ENCODE data around the gene GLT8D2. TPM values are rescaled to one million over a fixed set of nuclear protein-coding genes. Genes with fewer than 3 reads are reported as not detected.

Gene GLT8D2
- total RNA-seq, result under 1 TPM in 1 of 2 experiments, not detected in 1; 0.43 TPM

DNA sequence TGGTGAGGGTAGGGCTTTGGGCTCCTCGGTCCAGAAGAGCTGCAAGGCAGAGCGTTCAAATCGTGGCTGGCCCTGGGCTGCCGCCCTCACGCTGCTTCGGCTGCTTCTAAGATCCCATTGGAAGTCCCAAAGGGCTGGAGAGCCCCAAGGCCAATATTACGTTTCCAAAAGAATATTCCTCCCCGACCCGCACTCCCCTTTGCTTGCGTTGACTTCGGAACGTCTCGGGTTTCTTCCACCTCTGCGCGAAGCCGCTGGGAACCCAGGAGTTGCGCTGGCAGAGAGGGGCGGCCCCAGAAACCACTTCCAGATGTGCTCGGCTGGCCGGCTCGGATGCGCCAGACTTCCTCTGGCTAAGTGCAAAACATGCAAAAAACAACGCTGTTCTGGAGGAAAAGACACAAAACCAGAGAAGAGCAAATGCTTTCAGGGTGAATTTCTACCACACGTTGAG lies at the start of gene GLT8D2:
Gene GLT8D2, minus strand, starts transcription at position 285 of the 454 bp plus-strand sequence. CDS start 30,539 bp downstream, outside the sequence.
- Mint-ChIP-seq H3K4me3 (peak within 1 kb of the TSS; percentile 52), H3K4me1 (peaks cover 5% of the 10 kb centered on the region), H3K27me3 (peaks cover 54% of the 10 kb centered on the region), H3K27ac (no peak within 1 kb of the TSS), H3K9me3 (no peaks in the 10 kb centered on the region), H3K36me3 (no peaks in the 10 kb centered on the region)
- DNase-seq, result peak; percentile 7

DNA sequence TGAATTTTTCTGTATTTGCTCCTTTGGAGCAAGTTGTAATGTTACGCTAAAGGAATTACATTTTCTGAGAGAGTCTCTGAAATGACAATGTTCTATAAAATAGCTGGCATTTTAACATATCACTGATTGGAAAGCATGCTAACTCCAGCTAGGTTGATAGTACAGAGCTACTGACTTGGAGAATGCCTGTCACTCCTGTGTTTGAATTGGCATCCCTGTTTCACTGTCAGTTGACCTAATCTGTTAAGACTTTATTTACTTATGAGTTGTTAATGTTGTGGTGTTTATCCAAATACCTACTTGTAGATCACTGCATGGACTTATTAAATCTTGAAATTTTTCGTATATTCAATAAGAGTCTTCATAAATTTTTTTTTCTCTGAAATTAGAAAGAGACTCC lies 48.0 kb upstream of the GLT8D2 start:
- H3K27ac Mint-ChIP-seq, result no peak overlapping the region
- H3K9me3 Mint-ChIP-seq, result no peaks in the 10 kb centered on the region
- peaks cover 2% of the 10 kb centered on the region for H3K4me1 Mint-ChIP-seq
- DNase-seq, result no peak
- no peak overlapping the region for H3K4me3 Mint-ChIP-seq
- H3K36me3 Mint-ChIP-seq, result peaks cover 10% of the 10 kb centered on the region
- H3K27me3 Mint-ChIP-seq, result no peaks in the 10 kb centered on the region

- Mint-ChIP-seq H3K27me3 (no peaks in the 10 kb centered on the region), H3K4me1 (peaks cover 2% of the 10 kb centered on the region), H3K36me3 (peaks cover 10% of the 10 kb centered on the region), H3K4me3 (no peak overlapping the region), H3K9me3 (no peaks in the 10 kb centered on the region), H3K27ac (no peak overlapping the region)
- DNase-seq, result no peak
Measured at GRCh38 chr12:104095289-104095688, 45.3 kb upstream of the GLT8D2 start.

- H3K4me3 Mint-ChIP-seq, result no peak overlapping the region
- H3K27me3 Mint-ChIP-seq, result no peaks in the 10 kb centered on the region
- H3K27ac Mint-ChIP-seq, result no peak overlapping the region
- DNase-seq, result no peak
- peaks cover 2% of the 10 kb centered on the region for H3K4me1 Mint-ChIP-seq
- peaks cover 10% of the 10 kb centered on the region for H3K36me3 Mint-ChIP-seq
- H3K9me3 Mint-ChIP-seq, result no peaks in the 10 kb centered on the region
Measured at GRCh38 chr12:104094284-104094683, 44.3 kb upstream of the GLT8D2 start.

DNA sequence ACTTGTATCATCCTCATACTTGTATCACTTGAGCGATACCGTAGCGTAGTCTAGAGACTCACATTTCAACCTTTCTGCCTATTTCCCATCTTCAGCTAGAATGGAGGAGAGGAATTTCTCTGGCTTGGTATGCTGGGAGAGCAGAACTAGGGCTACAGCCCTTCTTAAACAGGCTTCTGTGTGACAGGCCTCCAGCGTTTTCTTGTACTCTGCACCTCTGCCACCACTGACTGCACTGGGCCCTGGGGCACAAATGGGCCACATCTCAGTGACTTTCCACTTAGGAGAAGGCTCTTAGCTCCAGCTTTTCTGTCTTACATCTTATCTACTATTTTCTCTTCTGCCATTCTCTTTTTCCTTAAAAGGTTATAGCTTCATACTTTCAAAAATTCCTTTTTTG lies 41.1 kb upstream of the GLT8D2 start:
- H3K27ac Mint-ChIP-seq, result no peak overlapping the region
- H3K27me3 Mint-ChIP-seq, result no peaks in the 10 kb centered on the region
- H3K4me3 Mint-ChIP-seq, result no peak overlapping the region
- DNase-seq, result no peak
- peaks cover 2% of the 10 kb centered on the region for H3K4me1 Mint-ChIP-seq
- H3K36me3 Mint-ChIP-seq, result peaks cover 5% of the 10 kb centered on the region
- H3K9me3 Mint-ChIP-seq, result no peaks in the 10 kb centered on the region

DNA sequence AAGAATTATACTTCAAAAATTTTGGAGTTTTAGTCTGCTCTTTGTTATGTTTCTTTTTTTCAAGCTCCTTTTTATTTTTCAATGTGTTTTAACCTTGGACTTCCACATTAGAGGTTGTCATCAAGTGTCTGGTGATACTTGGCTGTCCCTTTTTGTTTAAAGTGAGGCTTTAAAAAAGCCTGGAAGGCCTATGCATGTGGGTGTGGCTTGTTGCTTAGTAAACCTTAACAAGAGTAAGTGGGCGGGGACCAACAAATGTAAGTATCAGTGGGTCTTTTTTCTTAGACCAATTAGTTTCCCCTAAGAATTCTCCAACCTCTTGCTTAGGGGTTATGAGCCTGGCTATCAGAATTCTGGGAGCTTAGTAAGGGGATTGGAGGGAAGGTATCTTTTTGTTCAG lies 40.7 kb upstream of the GLT8D2 start:
- DNase-seq, result no peak
- peaks cover 2% of the 10 kb centered on the region for H3K4me1 Mint-ChIP-seq
- no peaks in the 10 kb centered on the region for H3K27me3 Mint-ChIP-seq
- peaks cover 8% of the 10 kb centered on the region for H3K36me3 Mint-ChIP-seq
- no peaks in the 10 kb centered on the region for H3K9me3 Mint-ChIP-seq
- no peak overlapping the region for H3K27ac Mint-ChIP-seq
- H3K4me3 Mint-ChIP-seq, result no peak overlapping the region

GRCh38 chr12:104083769-104084475 lies 33.9 kb upstream of the GLT8D2 start:
- Mint-ChIP-seq H3K4me1 (peaks cover 15% of the 10 kb centered on the region), H3K27me3 (no peaks in the 10 kb centered on the region), H3K4me3 (no peak overlapping the region), H3K27ac (peak overlapping the region; percentile 13), H3K36me3 (peaks cover 23% of the 10 kb centered on the region), H3K9me3 (no peaks in the 10 kb centered on the region)
- DNase-seq, result peak; percentile 48

- Mint-ChIP-seq H3K9me3 (no peaks in the 10 kb centered on the region), H3K36me3 (peaks cover 25% of the 10 kb centered on the region), H3K4me1 (peaks cover 23% of the 10 kb centered on the region), H3K4me3 (no peak overlapping the region), H3K27me3 (no peaks in the 10 kb centered on the region), H3K27ac (no peak overlapping the region)
- no peak for DNase-seq
Measured at GRCh38 chr12:104080764-104081163, 30.8 kb upstream of the GLT8D2 start.

DNA sequence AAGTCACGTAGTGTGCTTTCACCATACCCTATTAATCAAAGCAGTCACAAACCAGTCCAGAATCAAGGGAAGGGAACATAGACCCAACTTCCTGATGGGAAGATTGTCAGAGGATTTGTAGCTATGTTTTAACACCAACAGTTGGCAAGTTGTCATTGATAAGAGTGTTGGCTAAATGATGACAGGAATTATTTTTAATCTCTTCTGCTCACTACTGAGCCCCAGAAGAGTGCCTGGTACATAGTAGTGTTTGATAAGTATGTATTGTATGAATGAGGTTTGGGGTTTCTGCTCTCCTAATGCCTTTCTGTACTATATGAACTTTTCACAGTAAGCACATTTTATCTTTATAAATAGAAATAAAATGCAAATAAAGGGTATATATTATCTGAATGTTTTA lies 29.0 kb upstream of the GLT8D2 start:
- H3K27me3 Mint-ChIP-seq, result no peaks in the 10 kb centered on the region
- no peaks in the 10 kb centered on the region for H3K9me3 Mint-ChIP-seq
- DNase-seq, result no peak
- H3K27ac Mint-ChIP-seq, result no peak overlapping the region
- no peak overlapping the region for H3K4me3 Mint-ChIP-seq
- H3K4me1 Mint-ChIP-seq, result peaks cover 15% of the 10 kb centered on the region
- peaks cover 17% of the 10 kb centered on the region for H3K36me3 Mint-ChIP-seq

DNA sequence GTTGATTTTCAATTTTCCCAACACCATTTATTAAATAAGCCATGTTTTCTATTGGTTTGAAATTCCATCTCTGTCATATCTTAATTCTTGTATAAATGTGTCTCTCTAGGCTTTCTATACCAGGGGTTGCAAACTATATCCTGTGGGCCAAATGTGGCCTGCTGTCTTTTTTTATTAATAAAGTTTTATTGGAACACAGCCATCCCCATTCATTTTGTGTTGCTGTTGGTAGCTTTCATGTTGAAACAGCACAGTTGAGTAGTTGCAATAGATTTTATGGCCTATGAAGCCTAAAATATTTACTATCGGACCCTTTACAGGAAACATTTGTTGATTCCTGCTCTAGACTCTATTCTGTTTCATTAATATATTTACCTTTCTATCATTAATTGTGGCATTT lies 23.7 kb upstream of the GLT8D2 start:
- H3K4me3 Mint-ChIP-seq, result no peak overlapping the region
- no peak for DNase-seq
- H3K36me3 Mint-ChIP-seq, result peaks cover 12% of the 10 kb centered on the region
- H3K9me3 Mint-ChIP-seq, result no peaks in the 10 kb centered on the region
- H3K27me3 Mint-ChIP-seq, result no peaks in the 10 kb centered on the region
- peaks cover 12% of the 10 kb centered on the region for H3K4me1 Mint-ChIP-seq
- no peak overlapping the region for H3K27ac Mint-ChIP-seq

- no peak overlapping the region for H3K4me3 Mint-ChIP-seq
- no peaks in the 10 kb centered on the region for H3K27me3 Mint-ChIP-seq
- H3K9me3 Mint-ChIP-seq, result no peaks in the 10 kb centered on the region
- no peak overlapping the region for H3K27ac Mint-ChIP-seq
- peaks cover 15% of the 10 kb centered on the region for H3K4me1 Mint-ChIP-seq
- peaks cover 13% of the 10 kb centered on the region for H3K36me3 Mint-ChIP-seq
- no peak for DNase-seq
Measured at GRCh38 chr12:104072099-104072498, 22.1 kb upstream of the GLT8D2 start.

GRCh38 chr12:104064842-104065427 lies 14.9 kb upstream of the GLT8D2 start:
- H3K4me1 Mint-ChIP-seq, result peaks cover 23% of the 10 kb centered on the region
- peaks cover 16% of the 10 kb centered on the region for H3K27me3 Mint-ChIP-seq
- H3K27ac Mint-ChIP-seq, result peak overlapping the region; percentile 47
- H3K9me3 Mint-ChIP-seq, result no peaks in the 10 kb centered on the region
- DNase-seq, result no peak
- H3K4me3 Mint-ChIP-seq, result peak overlapping the region; percentile 92
- peaks cover 4% of the 10 kb centered on the region for H3K36me3 Mint-ChIP-seq

- H3K27me3 Mint-ChIP-seq, result peaks cover 20% of the 10 kb centered on the region
- no peaks in the 10 kb centered on the region for H3K9me3 Mint-ChIP-seq
- H3K4me3 Mint-ChIP-seq, result peak within 1 kb of the TSS; percentile 92
- peak within 1 kb of the TSS; percentile 87 for H3K27ac Mint-ChIP-seq
- peak; percentile 94 for DNase-seq
- H3K4me1 Mint-ChIP-seq, result peaks cover 21% of the 10 kb centered on the region
- H3K36me3 Mint-ChIP-seq, result peaks cover 1% of the 10 kb centered on the region
Measured at GRCh38 chr12:104064031-104064841, 14.2 kb upstream of the GLT8D2 start, which contains the start of gene HCFC2. Gene HCFC2, plus strand, starts transcription at chr12:104064531. Its CDS starts 30 bp downstream, at chr12:104064561.

DNA sequence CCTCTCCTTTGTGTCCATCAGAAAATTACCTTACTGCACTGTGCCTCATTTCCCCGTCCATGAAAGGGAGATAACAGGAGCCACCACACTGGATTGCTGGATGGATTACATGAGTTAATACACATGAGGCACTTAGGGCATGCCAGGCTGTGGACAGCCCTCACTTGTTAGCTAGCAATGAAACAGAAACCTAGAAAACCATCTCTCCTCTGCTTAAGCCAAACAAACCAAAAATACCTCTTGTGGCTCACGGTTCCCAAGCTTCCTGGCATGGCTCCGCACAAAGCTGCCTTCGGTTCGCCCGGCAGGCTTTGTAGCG lies 13.7 kb upstream of the GLT8D2 start:
- H3K9me3 Mint-ChIP-seq, result no peaks in the 10 kb centered on the region
- peaks cover 1% of the 10 kb centered on the region for H3K36me3 Mint-ChIP-seq
- DNase-seq, result no peak
- peaks cover 20% of the 10 kb centered on the region for H3K4me1 Mint-ChIP-seq
- peak overlapping the region; percentile 92 for H3K4me3 Mint-ChIP-seq
- H3K27me3 Mint-ChIP-seq, result peaks cover 22% of the 10 kb centered on the region
- H3K27ac Mint-ChIP-seq, result peak overlapping the region; percentile 87

GRCh38 chr12:104060791-104061190 lies 10.8 kb upstream of the GLT8D2 start:
- no peak for DNase-seq
- H3K9me3 Mint-ChIP-seq, result no peaks in the 10 kb centered on the region
- no peaks in the 10 kb centered on the region for H3K36me3 Mint-ChIP-seq
- peaks cover 26% of the 10 kb centered on the region for H3K27me3 Mint-ChIP-seq
- H3K4me1 Mint-ChIP-seq, result peaks cover 12% of the 10 kb centered on the region
- no peak overlapping the region for H3K27ac Mint-ChIP-seq
- no peak overlapping the region for H3K4me3 Mint-ChIP-seq

All from activated naive CD8-positive, alpha-beta T cell treated with anti-CD3 and anti-CD28 coated beads for 36 hours (primary cell).